Left ventricle myocardium inferior (tissue), 1 donor: ENCODE data around the gene CRTC1. TPM values are rescaled to one million over a fixed set of nuclear protein-coding genes. Genes with fewer than 3 reads are reported as not detected.

Experiments used
- DNase-seq: peaks from one replicate; pipeline ENCODE4 v3.0.0-alpha.2; 2020
- H3K27ac ChIP-seq: fragments of 200-600 bp; replicated peaks from 2 replicates; pipeline ENCODE4 v1.8.0; 2021
- H3K27me3 ChIP-seq: fragments of 200-600 bp; 2 replicates; pipeline ENCODE4 v1.8.0; 2021; ENCODE audit warnings: low read depth
- H3K36me3 ChIP-seq: fragments of 200-600 bp; 2 replicates; pipeline ENCODE4 v1.8.0; 2021
- H3K4me1 ChIP-seq: fragments of 200-600 bp; 2 replicates; pipeline ENCODE4 v1.8.0; 2021
- H3K4me3 ChIP-seq: fragments of 200-600 bp; 2 replicates; pipeline ENCODE4 v1.8.0; 2021; ENCODE audit warnings: mild to moderate bottlenecking, moderate library complexity
- H3K9me3 ChIP-seq: fragments of 200-600 bp; replicated peaks from 2 replicates; pipeline ENCODE4 v1.8.0; 2021
- intact Hi-C: fragments of 100-400 bp; cut with micrococcal nuclease; formaldehyde crosslinking; loops from one replicate; pipeline ENCODE4 v1.11.0; 2022
- total RNA-seq: library from RNA; stranded (reverse); fragmentation: NEBNext Ultra II Directional; extraction: Animal tissue kit (Norgen Biotek cat#: 25700); gene quantifications from one replicate; pipeline ENCODE4 v1.2.1, GENCODE V29; 2021
- TF ChIP-seq, protein P1 (sequence below): fragments of 200-600 bp; IDR thresholded peaks from 2 replicates; pipeline ENCODE4 v1.8.0; 2021; ENCODE audit warnings: antibody characterized with exemption, mild to moderate bottlenecking, borderline replicate concordance
- donor health status: DM: no; HTN: yes; CAD: no; lungs with severe emphysema.

The CRTC1 gene
- total RNA-seq, 1 donor from 2014 or later = 9.7 TPM

DNA sequence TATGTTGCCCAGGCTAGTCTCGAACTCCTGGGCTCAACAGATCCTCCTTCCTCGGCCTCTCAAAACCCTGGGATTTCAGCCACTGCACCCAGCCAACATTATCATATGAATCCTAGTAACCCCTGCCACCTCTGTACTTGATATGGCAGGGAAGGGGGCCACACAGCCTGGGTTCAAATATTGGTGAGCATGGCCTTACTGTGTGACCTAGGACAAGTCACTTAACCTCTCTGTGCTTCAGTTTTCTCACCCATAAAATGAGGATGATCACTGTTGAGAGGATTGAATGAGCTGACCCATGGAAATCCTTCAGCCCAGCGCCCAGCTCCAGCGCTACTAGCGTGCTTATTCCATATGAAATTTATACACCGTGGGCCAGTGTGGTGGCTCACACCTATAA lies 111.2 kb downstream of the CRTC1 start:
- H3K9me3 ChIP-seq = no peaks in the 10 kb centered on the region
- TF ChIP-seq, protein P1, sequence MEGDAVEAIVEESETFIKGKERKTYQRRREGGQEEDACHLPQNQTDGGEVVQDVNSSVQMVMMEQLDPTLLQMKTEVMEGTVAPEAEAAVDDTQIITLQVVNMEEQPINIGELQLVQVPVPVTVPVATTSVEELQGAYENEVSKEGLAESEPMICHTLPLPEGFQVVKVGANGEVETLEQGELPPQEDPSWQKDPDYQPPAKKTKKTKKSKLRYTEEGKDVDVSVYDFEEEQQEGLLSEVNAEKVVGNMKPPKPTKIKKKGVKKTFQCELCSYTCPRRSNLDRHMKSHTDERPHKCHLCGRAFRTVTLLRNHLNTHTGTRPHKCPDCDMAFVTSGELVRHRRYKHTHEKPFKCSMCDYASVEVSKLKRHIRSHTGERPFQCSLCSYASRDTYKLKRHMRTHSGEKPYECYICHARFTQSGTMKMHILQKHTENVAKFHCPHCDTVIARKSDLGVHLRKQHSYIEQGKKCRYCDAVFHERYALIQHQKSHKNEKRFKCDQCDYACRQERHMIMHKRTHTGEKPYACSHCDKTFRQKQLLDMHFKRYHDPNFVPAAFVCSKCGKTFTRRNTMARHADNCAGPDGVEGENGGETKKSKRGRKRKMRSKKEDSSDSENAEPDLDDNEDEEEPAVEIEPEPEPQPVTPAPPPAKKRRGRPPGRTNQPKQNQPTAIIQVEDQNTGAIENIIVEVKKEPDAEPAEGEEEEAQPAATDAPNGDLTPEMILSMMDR = no peak
- DNase-seq = no peak
- no peak overlapping the region for H3K4me3 ChIP-seq
- H3K36me3 ChIP-seq = no peaks in the 10 kb centered on the region
- peaks cover 98% of the 10 kb centered on the region for H3K27me3 ChIP-seq
- intact Hi-C loops = no loop called here
- no peak overlapping the region for H3K27ac ChIP-seq
- peaks cover 22% of the 10 kb centered on the region for H3K4me1 ChIP-seq

DNA sequence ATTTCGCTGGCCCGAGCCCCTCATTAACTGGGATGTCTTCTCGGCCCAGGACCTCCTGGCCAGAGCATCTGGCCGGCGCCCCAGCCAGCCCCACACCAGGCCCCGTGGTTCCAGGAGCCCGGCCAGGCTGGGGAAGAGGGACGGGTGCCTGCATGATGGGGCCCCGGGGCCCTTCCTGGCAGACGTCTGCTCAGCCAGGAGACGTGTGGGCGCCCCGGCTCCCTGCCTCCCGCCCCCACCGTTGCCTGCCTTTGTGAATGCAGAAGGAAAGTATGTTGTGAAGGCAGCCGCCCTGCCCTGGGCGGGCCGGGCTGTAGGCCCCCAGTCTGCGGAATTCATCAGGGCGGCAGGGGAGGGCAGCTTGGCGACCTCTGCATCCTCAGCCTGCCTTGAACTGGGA lies 112.1 kb downstream of the CRTC1 start:
- no peaks in the 10 kb centered on the region for H3K9me3 ChIP-seq
- H3K27ac ChIP-seq = no peak overlapping the region
- no peak for DNase-seq
- peaks cover 98% of the 10 kb centered on the region for H3K27me3 ChIP-seq
- intact Hi-C loops = no loop called here
- TF ChIP-seq, protein P1 = no peak
- H3K4me3 ChIP-seq = no peak overlapping the region
- no peaks in the 10 kb centered on the region for H3K36me3 ChIP-seq
- peaks cover 13% of the 10 kb centered on the region for H3K4me1 ChIP-seq

DNA sequence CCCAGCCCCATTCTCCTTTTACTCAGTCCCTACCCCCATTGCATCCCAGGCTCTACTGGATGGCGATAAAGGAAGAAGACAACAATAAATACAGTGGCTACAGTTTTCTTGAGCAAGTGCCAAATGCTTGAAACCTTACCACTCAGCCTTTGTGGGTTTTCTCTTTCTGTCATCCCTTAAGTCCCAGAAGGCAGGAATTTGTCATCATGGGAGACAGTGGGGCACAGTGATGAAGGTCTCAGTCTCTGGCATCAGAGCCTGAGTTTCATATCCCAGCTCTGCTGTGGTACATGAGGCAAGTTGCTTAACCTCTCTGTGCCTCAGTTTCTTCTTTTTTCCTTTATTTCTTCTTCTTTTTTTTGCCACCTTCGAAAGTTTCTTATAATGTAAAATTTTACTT lies 112.8 kb downstream of the CRTC1 start:
- H3K27ac ChIP-seq = no peak overlapping the region
- H3K36me3 ChIP-seq = no peaks in the 10 kb centered on the region
- DNase-seq = no peak
- no peak overlapping the region for H3K4me3 ChIP-seq
- TF ChIP-seq, protein P1 = no peak
- intact Hi-C loops = no loop called here
- H3K27me3 ChIP-seq = peaks cover 98% of the 10 kb centered on the region
- no peaks in the 10 kb centered on the region for H3K9me3 ChIP-seq
- peaks cover 6% of the 10 kb centered on the region for H3K4me1 ChIP-seq

DNA sequence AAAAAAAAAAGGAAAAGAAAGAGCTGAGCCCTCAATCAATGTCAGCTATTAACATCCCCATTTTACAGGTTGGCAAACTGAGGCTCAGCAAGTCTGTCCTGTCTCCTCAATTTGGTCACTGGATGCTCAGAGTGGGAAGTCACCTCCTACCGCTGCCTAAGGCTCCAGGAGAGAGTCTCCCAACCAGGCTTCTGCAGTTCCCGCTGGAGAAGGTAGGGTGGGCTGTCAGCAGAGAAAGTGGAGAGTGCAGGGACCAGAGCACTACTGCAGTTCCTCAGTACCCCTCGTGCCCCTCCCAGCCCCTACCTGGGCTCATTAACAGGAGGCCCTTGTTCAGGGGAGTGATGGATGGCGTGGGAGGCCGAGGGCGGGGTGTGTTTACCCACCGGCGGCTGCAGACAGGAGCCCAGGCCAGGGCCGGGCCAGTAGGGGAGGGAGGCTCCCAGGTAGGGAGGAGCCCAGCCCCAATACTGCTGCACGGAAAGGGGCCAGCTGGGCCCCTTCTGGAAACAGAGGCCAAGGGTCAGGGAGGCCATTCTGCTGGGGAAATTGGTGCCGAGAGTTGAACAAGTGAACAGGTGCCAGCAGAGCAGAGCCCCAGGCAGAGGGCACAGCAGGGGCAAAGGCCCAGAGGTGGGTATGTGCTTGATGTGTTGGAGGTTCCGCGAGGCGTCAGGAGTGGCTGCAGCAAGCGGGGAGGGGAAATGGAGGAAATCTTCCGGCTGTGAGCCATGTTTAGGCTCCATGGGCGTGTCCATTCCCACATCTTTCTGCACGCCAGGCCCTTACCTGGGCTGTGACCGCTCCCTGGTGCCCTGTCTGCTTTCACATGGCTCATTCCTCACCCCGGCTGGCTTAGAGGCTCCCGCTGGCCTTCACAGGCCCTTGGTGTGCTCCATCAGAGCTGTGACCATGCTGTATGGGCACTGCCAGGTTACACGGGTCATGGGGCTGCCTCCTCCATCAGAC lies 115.2 kb downstream of the CRTC1 start:
- Histone ChIP-seq H3K9me3 (no peaks in the 10 kb centered on the region), H3K4me1 (peaks cover 6% of the 10 kb centered on the region), H3K4me3 (no peak overlapping the region), H3K27me3 (peaks cover 98% of the 10 kb centered on the region), H3K27ac (no peak overlapping the region), H3K36me3 (no peaks in the 10 kb centered on the region)
- intact Hi-C loops = no loop called here
- DNase-seq = no peak
- TF ChIP-seq, protein P1 = no peak

DNA sequence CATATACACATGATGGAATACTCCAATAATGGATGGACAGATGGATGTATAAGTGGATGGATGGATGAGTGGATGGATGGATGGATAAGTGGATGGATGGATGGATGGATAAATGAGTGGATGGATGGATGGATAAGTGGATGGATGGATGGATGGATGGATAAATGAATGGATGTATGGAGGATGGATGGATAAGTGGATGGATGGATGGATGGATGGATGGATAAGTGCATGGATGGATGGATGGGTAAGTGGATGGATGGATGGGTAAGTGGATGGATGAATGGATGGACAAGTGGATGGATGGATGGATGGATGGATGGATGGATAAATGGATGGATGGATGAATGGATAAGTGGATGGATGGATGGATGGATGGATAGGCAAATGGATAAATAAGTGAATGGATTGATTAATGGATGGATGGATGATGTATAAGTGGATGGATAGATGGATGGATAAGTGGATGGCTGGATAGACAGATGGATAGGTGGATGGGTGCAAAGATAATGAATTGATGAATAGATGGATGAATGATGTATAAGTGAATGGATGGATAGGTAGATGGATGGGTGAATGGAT lies 116.0 kb downstream of the CRTC1 start:
- peaks cover 6% of the 10 kb centered on the region for H3K4me1 ChIP-seq
- no peaks in the 10 kb centered on the region for H3K9me3 ChIP-seq
- H3K27me3 ChIP-seq = peaks cover 98% of the 10 kb centered on the region
- DNase-seq = no peak
- intact Hi-C loops = no loop called here
- TF ChIP-seq, protein P1 = no peak
- no peaks in the 10 kb centered on the region for H3K36me3 ChIP-seq
- H3K27ac ChIP-seq = no peak overlapping the region
- H3K4me3 ChIP-seq = no peak overlapping the region
